ENCODE results near the gene IRGM.

The IRGM gene

DNA sequence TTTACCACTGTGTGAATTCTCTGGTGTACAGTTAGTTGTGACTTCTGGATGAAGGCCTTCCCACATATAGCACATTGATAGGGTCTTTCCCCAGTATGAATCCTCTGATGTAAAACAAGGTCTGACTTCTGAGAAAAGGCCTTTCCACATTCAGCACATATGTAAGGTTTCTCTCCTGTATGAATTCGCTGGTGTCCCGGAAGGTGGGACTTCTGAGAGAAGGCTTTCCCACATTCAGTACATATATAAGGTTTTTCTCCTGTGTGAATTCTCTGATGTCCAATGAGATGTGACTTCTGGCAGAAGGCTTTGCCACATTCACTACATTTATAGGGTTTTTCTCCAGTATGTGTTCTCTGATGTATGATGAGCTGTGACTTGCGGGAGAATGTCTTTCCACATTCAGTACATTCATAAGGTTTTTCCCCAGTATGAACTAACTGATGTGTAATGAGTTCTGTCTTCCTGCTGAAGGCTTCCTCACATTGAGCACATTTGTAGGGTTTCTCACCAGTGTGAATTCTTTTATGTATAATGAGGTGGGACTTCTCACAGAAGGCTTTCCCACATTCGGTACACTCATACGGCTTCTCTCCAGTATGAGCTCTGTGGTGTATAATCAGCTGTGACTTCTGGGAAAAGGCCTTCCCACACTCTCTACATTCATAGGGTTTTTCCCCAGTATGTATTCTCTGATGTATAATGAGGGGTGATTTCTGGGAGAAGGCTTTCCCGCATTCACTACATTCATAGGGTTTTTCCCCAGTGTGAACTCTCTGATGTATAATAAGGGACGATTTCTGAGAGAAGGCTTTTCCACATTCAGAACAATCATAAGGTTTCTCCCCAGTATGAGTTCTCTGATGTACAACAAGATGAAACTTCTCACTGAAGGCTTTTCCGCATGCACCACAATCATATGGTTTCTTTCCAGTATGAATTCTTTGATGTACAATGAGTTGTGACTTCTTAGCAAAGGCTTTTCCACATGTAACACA lies 49.4 kb downstream of the IRGM start:
- DNase-seq (ENCODE audit: low spot score) = no peak

Data from D341Med (cell line).